NCI-H187 treated with DMSO at 0.1 percent for 48 hours (cell line): ENCODE results near the gene ALDH3B2.
"Not testable (repeated sequence)": the region's sequence is repeated elsewhere in the genome, so short reads cannot be mapped to it uniquely, and the experiment has no call there.

Source experiments
- DNase-seq: peaks from one replicate; lab custom pipeline; 2025; lab: John Stamatoyannopoulos, UW

ALDH3B2 gene

DNA sequence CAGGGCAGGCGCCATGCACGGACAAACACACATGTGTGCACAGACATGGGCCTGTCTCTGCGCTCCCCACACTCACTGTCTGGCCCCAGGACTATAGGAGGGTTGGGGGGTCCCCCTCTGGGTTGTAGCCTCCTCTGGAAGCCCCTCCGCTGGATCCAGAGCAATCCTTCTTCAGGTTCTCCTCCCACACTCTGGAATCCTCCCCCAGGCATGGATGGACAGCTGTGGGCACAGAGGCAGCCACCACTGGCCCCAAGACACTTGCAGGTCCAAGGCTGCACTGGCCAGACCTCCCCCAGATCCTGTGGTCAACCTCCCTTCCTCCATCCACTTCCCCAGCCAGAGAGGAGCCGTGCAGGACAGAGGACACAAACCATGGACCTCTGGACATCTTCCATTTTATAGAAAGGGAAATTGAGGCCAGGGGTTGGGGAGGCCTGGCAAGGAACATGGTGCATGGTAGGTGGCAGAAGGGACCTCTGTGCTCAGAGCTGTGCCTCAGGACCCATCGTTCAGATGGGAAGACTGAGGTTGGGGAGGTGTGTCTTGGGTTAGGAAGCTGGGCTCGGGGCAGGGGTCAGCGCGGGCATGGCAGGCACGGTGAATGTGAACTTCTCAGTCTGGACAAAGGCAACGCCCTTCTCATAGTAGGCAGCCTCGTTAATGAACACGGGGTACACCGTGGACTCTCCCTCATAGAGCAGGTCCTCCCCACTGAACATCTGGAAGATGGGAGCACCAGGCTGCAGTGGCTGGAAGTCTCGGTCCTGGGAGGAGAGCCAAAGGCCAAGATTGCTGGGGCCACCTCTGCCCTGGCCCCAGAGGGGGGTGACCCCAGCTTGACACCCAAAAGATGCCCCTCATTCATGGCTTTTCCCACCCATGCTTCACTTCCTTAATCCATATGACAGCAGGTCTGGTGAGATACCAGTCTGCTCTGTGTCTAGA lies 32.0 kb downstream of the ALDH3B2 start:
- DNase-seq: no peak

DNA sequence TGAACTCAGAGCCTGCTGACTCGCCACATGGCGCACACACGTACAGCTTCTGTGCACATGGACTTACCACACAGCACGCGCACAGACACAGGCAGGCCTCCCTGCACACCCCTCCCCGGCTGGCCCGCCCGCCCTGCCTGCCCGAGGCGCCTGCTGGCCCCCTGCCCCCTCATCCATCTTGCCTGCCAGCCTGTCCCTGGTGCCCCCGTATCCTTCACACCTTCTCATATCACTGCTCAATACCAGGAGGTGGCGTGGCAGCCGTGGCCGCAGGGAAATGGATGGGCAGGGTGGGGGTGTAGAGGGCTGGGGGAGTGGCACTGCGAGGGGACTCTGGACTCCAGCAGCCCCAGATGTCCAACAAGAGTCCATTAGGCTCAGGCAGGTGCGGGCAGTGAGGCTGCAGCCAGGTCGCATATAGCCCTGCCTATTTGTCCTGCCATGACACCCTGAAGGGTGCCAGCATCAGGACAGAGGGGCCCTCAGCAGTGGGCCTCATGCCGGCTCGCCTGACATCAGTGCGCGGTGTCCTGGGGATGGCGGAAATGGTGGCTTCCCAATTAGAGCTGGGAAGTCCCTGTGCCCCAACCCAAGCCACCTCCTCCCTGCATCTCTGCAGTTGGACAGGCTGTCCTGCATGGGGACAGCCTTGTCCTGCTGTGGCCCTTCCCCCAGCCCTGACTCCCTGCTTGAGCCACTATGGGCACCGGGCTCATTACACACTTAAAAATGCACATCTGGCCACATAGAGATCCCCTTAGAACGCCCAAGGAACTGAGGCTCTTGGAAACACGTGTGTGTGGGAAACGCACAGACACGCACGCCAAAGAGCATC lies 32.9 kb downstream of the ALDH3B2 start:
- no peak for DNase-seq

DNA sequence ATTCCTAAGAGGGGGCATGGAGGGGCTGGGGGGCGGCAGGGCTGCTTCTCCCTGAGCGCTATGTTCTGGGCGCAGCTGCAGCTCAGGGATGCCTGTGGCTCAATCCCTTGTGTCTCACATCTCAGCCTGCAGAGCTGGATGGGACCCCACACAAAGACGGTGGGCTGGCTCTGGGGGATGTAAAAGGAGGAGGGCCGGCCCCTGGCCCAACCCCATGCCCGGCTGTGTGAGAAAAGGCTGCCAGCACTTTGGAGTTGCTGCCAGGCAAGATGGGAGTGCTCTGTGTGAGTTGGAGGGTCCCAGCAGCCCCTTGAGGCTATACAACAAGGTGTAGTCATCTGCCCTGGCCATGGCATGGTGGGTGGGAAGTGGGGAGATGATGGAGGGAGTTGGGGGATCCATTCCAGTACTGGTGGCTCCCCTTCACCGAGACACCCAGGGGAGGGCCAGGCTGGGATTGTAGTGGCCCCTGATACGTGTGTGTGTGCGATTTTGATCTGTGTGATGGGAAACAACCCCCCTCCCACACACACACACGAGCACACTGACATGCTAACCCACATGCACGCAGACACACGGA lies 33.6 kb downstream of the ALDH3B2 start:
- no peak for DNase-seq

- no peak for DNase-seq
These were observed 34.2 kb downstream of the ALDH3B2 start for GRCh38 chr11:67640021-67640757.

DNA sequence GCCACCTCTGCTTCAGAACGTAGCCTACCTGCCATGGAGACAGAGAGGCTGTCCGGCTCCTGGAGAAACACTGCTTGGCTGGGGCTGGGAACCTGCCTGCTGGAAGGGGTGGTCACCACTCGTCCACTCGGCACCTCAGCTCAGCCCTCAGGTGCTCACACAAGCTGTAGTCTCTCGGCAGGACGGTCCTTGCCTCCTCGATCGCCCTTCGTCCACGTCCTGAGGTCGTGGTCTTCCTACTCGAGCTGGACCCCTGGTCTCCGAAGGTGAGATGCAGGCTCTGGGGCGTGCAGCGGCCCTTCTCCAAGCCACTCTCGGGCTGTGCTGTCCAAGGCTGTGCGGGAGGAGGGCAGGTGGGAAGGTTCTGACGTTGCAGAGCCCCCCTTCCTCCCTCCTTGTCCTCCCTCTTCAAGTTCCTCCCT lies 35.0 kb downstream of the ALDH3B2 start, which contains the start of gene TBX10:
Gene TBX10 (minus strand): TSS at position 326 of the 422 bp plus-strand sequence. CDS start 291 bp downstream, at position 35.
- no peak for DNase-seq

- DNase-seq: no peak
These were observed 35.6 kb downstream of the ALDH3B2 start for GRCh38 chr11:67638535-67639437.

- not testable (repeated sequence) for DNase-seq
These were observed 37.0 kb downstream of the ALDH3B2 start for GRCh38 chr11:67637441-67637840.

- no peak for DNase-seq
These were observed 37.5 kb downstream of the ALDH3B2 start for GRCh38 chr11:67636962-67637361.

- DNase-seq: no peak
These were observed 39.2 kb downstream of the ALDH3B2 start for GRCh38 chr11:67635231-67635521.

DNA sequence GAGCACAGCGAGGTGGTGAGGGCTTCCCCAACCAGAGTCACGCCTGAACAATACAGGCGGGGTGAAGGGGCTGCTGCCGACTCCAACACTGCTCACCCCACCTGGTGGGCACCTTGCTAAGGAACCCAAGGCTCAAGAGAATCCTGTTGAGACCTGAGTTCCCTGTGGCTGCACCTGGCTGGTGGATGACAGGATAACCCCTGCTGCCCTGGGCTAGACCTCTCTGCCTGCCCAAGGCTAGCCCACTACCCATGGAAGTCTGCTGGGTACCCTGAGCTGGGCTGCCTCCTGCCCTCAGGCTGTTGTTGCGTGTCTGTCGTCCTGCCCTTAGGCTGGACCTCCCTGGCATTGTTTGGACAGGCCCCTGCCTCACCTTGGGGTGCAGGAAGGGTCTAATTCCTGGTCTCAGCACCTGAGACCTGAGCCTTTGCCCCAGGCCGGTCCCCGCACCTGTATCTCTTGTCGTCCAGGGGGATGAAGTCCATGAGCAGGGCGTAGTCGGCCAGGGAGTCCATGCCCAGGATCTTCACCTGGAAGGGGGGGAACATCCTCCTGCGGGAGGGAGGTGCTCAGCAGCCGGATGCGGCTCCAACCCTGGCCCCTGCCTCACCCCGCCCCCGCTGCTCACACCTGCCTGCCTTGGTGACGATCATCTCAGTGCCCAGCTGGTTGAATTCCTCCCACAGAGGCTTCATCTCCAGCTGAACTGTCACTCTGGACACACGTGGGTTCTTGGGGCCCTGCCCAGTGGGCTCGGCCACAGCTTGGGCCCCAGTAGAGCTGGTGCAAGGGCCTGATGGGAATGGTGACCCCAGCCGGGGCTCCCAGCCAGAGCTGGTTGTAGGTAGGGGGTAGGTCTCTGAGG lies 39.8 kb downstream of the ALDH3B2 start:
- no peak for DNase-seq

DNA sequence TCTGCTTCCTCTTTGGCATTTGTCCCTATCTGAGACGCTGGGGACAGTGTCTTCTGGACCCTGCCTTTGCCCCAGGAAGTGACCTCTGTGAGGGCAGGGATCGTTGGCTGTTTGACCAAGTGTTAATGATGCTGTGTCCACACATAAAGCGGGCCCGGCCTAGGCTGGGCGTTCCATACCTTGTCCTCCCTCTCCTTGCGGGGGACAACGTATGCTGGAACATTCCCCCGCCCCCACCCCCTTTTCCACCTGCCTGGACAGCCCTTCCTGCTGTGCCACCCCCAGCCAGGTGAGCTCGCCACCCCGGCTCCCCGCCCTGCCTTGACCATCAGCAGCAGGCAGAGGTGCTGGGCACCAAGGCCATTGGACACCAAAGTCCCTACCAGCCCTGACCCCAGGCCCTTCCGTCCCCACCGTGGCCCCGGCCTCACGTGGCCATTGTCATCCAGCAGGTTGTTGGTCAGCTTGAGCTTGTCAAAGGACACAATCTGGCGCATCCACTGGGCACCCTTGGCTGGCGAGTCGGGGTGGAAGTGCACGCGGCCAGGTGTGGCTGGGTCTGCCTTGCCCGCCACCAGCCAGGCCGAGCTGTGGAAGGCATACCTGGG lies 40.6 kb downstream of the ALDH3B2 start:
- DNase-seq: no peak

GRCh38 chr11:67632982-67633755 lies 41.3 kb downstream of the ALDH3B2 start:
- no peak for DNase-seq

- no peak for DNase-seq
These were observed 42.0 kb downstream of the ALDH3B2 start for GRCh38 chr11:67632175-67632981.

DNA sequence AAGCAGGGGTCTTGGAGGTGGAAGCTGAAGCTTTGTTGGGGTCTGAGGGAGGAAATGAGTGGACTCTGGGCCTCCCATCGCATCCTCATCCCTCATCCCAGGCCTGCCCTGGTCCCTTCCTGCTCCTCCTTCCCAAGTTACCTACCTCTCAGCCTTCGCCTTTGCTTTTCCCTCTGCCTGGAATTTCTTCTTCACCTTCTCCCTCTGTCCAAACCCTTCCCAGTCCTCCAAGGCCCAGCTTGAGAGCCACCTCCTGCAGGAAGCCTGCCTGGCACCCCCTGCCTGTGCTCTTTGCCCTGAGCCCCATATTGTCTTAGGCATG lies 42.6 kb downstream of the ALDH3B2 start:
- no peak for DNase-seq

DNA sequence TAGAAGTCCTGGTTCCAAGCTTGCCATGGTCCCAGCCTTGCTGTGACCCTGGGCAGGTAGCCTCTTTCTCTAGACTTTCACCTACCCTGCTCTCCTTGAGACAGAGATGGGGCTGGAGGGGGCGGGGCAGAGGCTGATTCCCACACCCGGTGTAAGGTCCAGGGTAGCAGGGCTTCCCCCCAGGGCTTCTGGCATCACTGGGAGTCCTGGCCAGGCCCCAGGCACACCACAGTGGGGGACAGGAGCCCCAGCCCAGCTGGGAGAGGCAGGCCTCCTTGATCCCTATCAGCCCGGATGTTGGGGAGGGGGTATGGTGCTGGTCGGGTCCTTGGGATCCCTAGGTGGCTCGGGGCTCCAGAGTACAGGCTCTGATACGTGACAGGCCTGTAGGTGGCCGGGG lies 43.0 kb downstream of the ALDH3B2 start:
- DNase-seq: no peak

DNA sequence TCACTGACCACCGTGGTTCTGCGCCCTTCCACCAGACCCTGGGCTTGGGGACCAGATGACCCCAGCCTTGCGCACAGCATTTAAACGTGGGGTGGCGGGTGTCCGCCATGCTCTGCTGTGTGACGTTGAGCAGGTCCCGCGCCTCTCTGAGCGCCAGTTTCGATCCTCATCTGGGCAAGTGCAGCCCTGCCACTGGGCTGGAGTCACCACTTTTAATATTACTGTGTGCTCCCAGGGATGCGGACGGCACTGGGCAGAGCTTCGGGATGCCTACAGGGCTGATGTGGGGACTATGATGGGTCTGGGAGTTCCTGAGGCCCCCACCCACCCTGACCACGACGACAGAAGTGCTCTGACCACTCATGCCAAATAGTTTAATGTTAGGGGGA lies 43.5 kb downstream of the ALDH3B2 start:
- no peak for DNase-seq

DNA sequence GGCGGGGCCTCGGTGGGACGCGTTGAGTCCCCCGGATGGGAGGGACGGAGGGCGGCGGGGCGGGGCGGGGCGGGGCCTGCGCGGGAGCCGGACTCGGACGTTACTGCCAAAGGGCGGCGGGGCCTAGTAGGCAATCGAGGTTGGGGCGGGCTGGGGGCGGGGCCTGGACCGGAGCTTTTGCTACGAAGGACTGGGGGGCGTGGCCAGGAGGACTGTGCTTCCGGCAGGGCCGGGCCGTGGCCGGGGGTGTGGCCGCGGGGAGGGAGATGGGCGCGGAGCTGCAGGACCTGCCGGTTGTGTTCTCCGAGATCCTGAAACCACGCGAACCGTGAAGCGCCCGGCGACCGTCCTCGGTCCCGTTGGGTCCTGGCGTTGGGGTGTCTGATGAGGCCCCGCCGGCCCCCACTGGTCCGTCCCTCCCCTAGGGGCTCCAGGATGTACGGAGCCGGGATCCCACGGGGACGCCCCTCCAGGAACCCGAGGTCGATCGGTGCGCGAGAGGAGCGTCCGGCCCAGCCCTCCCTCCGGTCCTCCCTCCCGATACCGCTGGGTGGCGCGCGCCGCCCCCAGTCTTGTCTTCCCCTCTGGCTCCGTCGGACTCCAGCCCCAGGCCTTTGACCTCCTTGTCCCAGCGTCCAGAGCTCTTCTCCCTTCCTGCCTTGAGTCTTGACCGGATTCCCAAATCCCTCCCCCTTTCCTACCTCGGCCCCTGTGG lies 44.0 kb downstream of the ALDH3B2 start:
- peak; percentile 76 for DNase-seq
